CD14-positive monocyte (primary cell): Measurements from ENCODE around the gene MTG2. TPM values are rescaled to one million over a fixed set of nuclear protein-coding genes. Genes with fewer than 3 reads are reported as not detected.

Experiments
- DNase-seq, 3 donors: peaks; one replicate each; pipeline ENCODE4 v3.0.0-alpha.2; 2011 to 2022
- H2AFZ ChIP-seq: 2 replicates; pipeline ENCODE4 v1.6.0; 2012; ENCODE audit warnings: mild to moderate bottlenecking, low read depth, low read length, inconsistent platforms; ENCODE audit not compliant: insufficient read depth, poor library complexity, severe bottlenecking
- H3K27ac ChIP-seq, 2 donors: 1 replicate in 1 of 2; 2 replicates in 1 of 2; pipeline ENCODE4 v1.5.1; 2012 to 2013; ENCODE audit warnings: low read length in 2 of 2, control low read depth in 1 of 2, inconsistent platforms in 1 of 2, low read depth in 1 of 2, mild to moderate bottlenecking in 1 of 2
- H3K27me3 ChIP-seq, 2 donors: one replicate each; pipeline versions ENCODE4 v1.6.0 to v1.6.1; 2011 to 2013; ENCODE audit warnings: low read length in 2 of 2; ENCODE audit not compliant: control insufficient read depth in 2 of 2, insufficient read depth in 2 of 2
- H3K36me3 ChIP-seq, 2 donors: replicated peaks in 1 of 2; 1 replicate in 1 of 2; 2 replicates in 1 of 2; pipeline versions ENCODE4 v1.5.1 to v1.6.1; 2012 to 2013; ENCODE audit warnings: low read length in 2 of 2, control low read depth in 1 of 2, inconsistent platforms in 1 of 2, mild to moderate bottlenecking in 1 of 2; ENCODE audit not compliant: insufficient read depth in 2 of 2, control insufficient read depth in 1 of 2
- H3K4me1 ChIP-seq, 2 donors: 1 replicate in 1 of 2; 2 replicates in 1 of 2; pipeline versions ENCODE4 v1.5.1 to v1.6.1; 2012 to 2013; ENCODE audit warnings: low read length in 2 of 2, control low read depth in 1 of 2, inconsistent platforms in 1 of 2, mild to moderate bottlenecking in 1 of 2, moderate library complexity in 1 of 2; ENCODE audit not compliant: insufficient read depth in 2 of 2, control insufficient read depth in 1 of 2
- H3K4me2 ChIP-seq: replicated peaks from 2 replicates; pipeline ENCODE3; 2012; ENCODE audit warnings: low read length, moderate library complexity, mild to moderate bottlenecking; ENCODE audit not compliant: poor library complexity, severe bottlenecking; ENCODE audit errors: extremely low read depth
- H3K4me3 ChIP-seq, 3 experiments: fragments of 200-600 bp in 1 of 3; sonication (generic) in 1 of 3; replicated peaks in 1 of 3; 1 replicate in 2 of 3; 2 replicates in 1 of 3; pipeline ENCODE4 v1.5.1; 2011 to 2013; ENCODE audit warnings: low read length in 3 of 3, mild to moderate bottlenecking in 3 of 3, control low read depth in 2 of 3, low read depth in 2 of 3, inconsistent platforms in 1 of 3, moderate library complexity in 1 of 3
- H3K79me2 ChIP-seq: 2 replicates; pipeline ENCODE4 v1.6.0; 2012; ENCODE audit warnings: mild to moderate bottlenecking, control low read depth, inconsistent platforms, low read length, moderate library complexity; ENCODE audit not compliant: insufficient read depth
- H3K9ac ChIP-seq: 2 replicates; pipeline ENCODE4 v1.6.0; 2017; ENCODE audit warnings: low read length, mild to moderate bottlenecking; ENCODE audit not compliant: insufficient read depth, poor library complexity, severe bottlenecking
- H3K9me3 ChIP-seq, 2 donors: replicated peaks in 1 of 2; 1 replicate in 1 of 2; 2 replicates in 1 of 2; pipeline versions ENCODE4 v1.5.1 to v1.6.1; 2012 to 2013; ENCODE audit warnings: low read length in 2 of 2, control low read depth in 1 of 2; ENCODE audit not compliant: control insufficient read depth in 1 of 2, insufficient read depth in 1 of 2
- H4K20me1 ChIP-seq: 2 replicates; pipeline ENCODE4 v1.6.0; 2012; ENCODE audit warnings: mild to moderate bottlenecking, low read length, control low read depth, moderate library complexity; ENCODE audit not compliant: insufficient read depth
- H3K27ac Mint-ChIP-seq, 7 donors: one replicate each; pipeline ENCODE4 v1.8.0; 2020; ENCODE audit warnings: mild to moderate bottlenecking in 7 of 7, mixed read lengths in 7 of 7, moderate library complexity in 6 of 7, inconsistent platforms in 2 of 7
- H3K27me3 Mint-ChIP-seq, 3 donors: one replicate each; pipeline ENCODE4 v1.8.0; 2021 to 2022; ENCODE audit warnings: low read depth in 3 of 3, mild to moderate bottlenecking in 3 of 3, mixed read lengths in 3 of 3, moderate library complexity in 3 of 3, inconsistent platforms in 1 of 3
- H3K36me3 Mint-ChIP-seq, 2 donors: one replicate each; pipeline ENCODE4 v1.8.0; 2020; ENCODE audit warnings: mixed read lengths in 2 of 2, inconsistent platforms in 1 of 2, mild to moderate bottlenecking in 1 of 2
- H3K4me1 Mint-ChIP-seq: one replicate; pipeline ENCODE4 v1.8.0; 2020; ENCODE audit warnings: mild to moderate bottlenecking, mixed read lengths
- H3K4me3 Mint-ChIP-seq, 2 donors: one replicate each; pipeline ENCODE4 v1.8.0; 2020; ENCODE audit warnings: mild to moderate bottlenecking in 2 of 2, mixed read lengths in 2 of 2, moderate library complexity in 1 of 2
- H3K9me3 Mint-ChIP-seq, 7 donors: one replicate each; pipeline ENCODE4 v1.8.0; 2020 to 2022; ENCODE audit warnings: mixed read lengths in 7 of 7, mild to moderate bottlenecking in 6 of 7, moderate library complexity in 6 of 7, inconsistent platforms in 2 of 7
- CTCF ChIP-seq: fragments of 200-600 bp; IDR thresholded peaks from one replicate; pipeline ENCODE4 v1.8.0; 2022; ENCODE audit warnings: antibody characterized with exemption, mild to moderate bottlenecking
- WGBS: methylation state at CpG from one replicate; pipeline ENCODE4 v1.1.5; 2013; ENCODE audit warnings: missing lambda C conversion rate; ENCODE audit not compliant: insufficient coverage; 5-methylcytosine and 5-hydroxymethylcytosine counted together
- intact Hi-C, 2 donors: fragments of 100-400 bp; cut with micrococcal nuclease; formaldehyde crosslinking; loops; one replicate each; pipeline versions ENCODE4 v1.15.0 to v1.15.1; 2023
- polyA plus RNA-seq, 3 donors: library from polyadenylated mRNA; depleted of rRNA in 1 of 3; unstranded in 2 of 3; stranded (reverse) in 1 of 3; fragments of 300-500 nt in 2 of 3; fragments of >200 nt in 1 of 3; fragmentation: Illumina TruSeq in 2 of 3; gene quantifications; 1 replicate in 2 of 3; 2 replicates in 1 of 3; pipeline ENCODE4 v1.2.3, GENCODE V29; 2012 to 2021

MTG2 gene
- polyA plus RNA-seq, 3 donors = 10.8 to 16.1 (median 14.9) TPM

- Mint-ChIP-seq H3K36me3 (peaks cover 47 to 75% of the 10 kb centered on the region in 2 donors), H3K4me3 (no peak overlapping the region), H3K27ac (peak overlapping the region in 1 of 7 donors; percentile 68), H3K9me3 (no peaks in the 10 kb centered on the region), H3K4me1 (peaks cover 3% of the 10 kb centered on the region), H3K27me3 (peaks cover 0 to 4% (median 2%) of the 10 kb centered on the region in 3 donors)
- Histone ChIP-seq H3K4me3 (no peak overlapping the region), H3K4me2 (no peak overlapping the region), H3K27me3 (no peaks in the 10 kb centered on the region), H2AFZ (no peak overlapping the region), H3K9me3 (no peaks in the 10 kb centered on the region), H3K27ac (no peak overlapping the region), H3K79me2 (peaks cover 21% of the 10 kb centered on the region), H3K36me3 (peaks cover 44 to 79% of the 10 kb centered on the region in 2 donors), H3K9ac (no peak overlapping the region), H4K20me1 (peaks cover 35% of the 10 kb centered on the region), H3K4me1 (no peaks in the 10 kb centered on the region)
- intact Hi-C loops = loop anchor here in 1 of 2 donors (5.0 kb wide), 1 partner anchor 148 kb away; no protein-coding TSS in a partner anchor
- WGBS = 97% methylated on average over 10 of the region's 14 CpGs
- no peak for DNase-seq
- TF ChIP-seq CTCF = no peak
These were observed 23.0 kb upstream of the MTG2 start for GRCh38 chr20:62159839-62160238.

- Histone ChIP-seq H3K4me1 (no peaks in the 10 kb centered on the region), H4K20me1 (peaks cover 31% of the 10 kb centered on the region), H2AFZ (no peak overlapping the region), H3K27me3 (no peaks in the 10 kb centered on the region), H3K9me3 (no peaks in the 10 kb centered on the region), H3K4me2 (no peak overlapping the region), H3K4me3 (no peak overlapping the region), H3K79me2 (peaks cover 19% of the 10 kb centered on the region), H3K27ac (no peak overlapping the region), H3K36me3 (peaks cover 48 to 79% of the 10 kb centered on the region in 2 donors), H3K9ac (no peak overlapping the region)
- Mint-ChIP-seq H3K36me3 (peaks cover 50 to 75% of the 10 kb centered on the region in 2 donors), H3K4me3 (no peak overlapping the region), H3K27ac (no peak overlapping the region), H3K4me1 (peaks cover 3% of the 10 kb centered on the region), H3K9me3 (no peaks in the 10 kb centered on the region), H3K27me3 (peaks cover 0 to 4% (median 2%) of the 10 kb centered on the region in 3 donors)
- TF ChIP-seq CTCF = no peak
- no peak for DNase-seq
- WGBS = 100% methylated on average over 2 of the region's 9 CpGs
- intact Hi-C loops = no loop called here
These were observed 22.6 kb upstream of the MTG2 start for GRCh38 chr20:62160253-62160652.
